Activated T-helper 2 cell treated with anti-CD3 and anti-CD28 coated beads, Interferon-gamma antibody, Interleukin-2, Interleukin-4, amounts not matched to agents 10 μg/mL and 5 μg/mL and 100 μg/mL, durations not matched to agents 14 hours and 24 hours and 36 hours (primary cell): ENCODE measurements around the gene RASAL2. TPM values are rescaled to one million over a fixed set of nuclear protein-coding genes. Genes with fewer than 3 reads are reported as not detected.
"Not testable (repeated sequence)": the region's sequence is repeated elsewhere in the genome, so short reads cannot be mapped to it uniquely, and the experiment has no call there.

Source experiments
- DNase-seq: peaks from one replicate; pipeline ENCODE4 v3.0.0; 2021; ENCODE audit warnings: low spot score
- H3K27ac Mint-ChIP-seq: one replicate; pipeline ENCODE4 v1.8.0; 2021; ENCODE audit warnings: mixed read lengths
- H3K27me3 Mint-ChIP-seq: one replicate; pipeline ENCODE4 v1.8.0; 2021; ENCODE audit warnings: low read depth, mixed read lengths
- H3K36me3 Mint-ChIP-seq: one replicate; pipeline ENCODE4 v1.8.0; 2021; ENCODE audit warnings: low read depth, mixed read lengths
- H3K4me1 Mint-ChIP-seq: one replicate; pipeline ENCODE4 v1.8.0; 2021; ENCODE audit warnings: low read depth, mixed read lengths
- H3K4me3 Mint-ChIP-seq: one replicate; pipeline ENCODE4 v1.8.0; 2021; ENCODE audit warnings: low read depth, mild to moderate bottlenecking, moderate library complexity, mixed read lengths
- H3K9me3 Mint-ChIP-seq: one replicate; pipeline ENCODE4 v1.8.0; 2021; ENCODE audit warnings: mixed read lengths
- intact Hi-C: fragments of 100-400 bp; cut with micrococcal nuclease; formaldehyde crosslinking; loops from one replicate; pipeline ENCODE4 v1.15.1; 2023
- total RNA-seq: library from RNA; stranded (reverse); gene quantifications from 2 replicates; pipeline ENCODE4 v1.2.3, GENCODE V29; 2022

RASAL2 gene
- total RNA-seq, 1 donor from 2014 or later: 0.43 TPM

- Mint-ChIP-seq H3K4me1 (no peaks in the 10 kb centered on the region), H3K9me3 (no peaks in the 10 kb centered on the region), H3K27me3 (no peaks in the 10 kb centered on the region), H3K27ac (no peak overlapping the region), H3K36me3 (no peaks in the 10 kb centered on the region), H3K4me3 (no peak overlapping the region)
- intact Hi-C loops: no loop called here
- no peak for DNase-seq
These were observed 71.3 kb downstream of the RASAL2 start for GRCh38 chr1:178165196-178165595.

DNA sequence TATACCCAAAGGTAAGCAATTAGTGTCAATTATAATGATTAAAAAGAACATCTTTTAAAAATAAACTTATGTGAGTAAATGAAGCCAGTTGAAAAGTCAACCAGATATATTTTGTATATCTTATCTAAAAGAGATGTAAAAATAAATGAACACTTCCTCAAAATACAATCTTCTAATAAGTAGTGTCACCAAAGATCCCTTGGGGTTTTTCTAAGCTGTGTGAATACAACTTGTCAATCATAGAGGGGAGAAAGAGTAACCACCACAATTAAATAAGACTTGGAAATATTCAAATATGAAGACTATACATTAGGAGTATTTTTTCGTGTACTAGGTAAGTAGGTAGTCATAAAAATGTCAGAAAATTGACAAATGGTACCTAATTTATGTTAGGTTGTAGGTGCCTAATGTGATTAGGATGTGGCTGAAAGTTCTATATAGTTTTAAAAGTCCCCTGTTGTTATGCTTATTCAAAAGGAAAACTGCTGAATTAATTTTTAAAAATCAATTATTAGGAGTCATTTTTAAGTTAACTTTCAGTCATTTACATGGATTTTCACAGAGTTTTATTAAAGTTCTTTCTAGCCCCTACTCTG is 72.6 kb downstream of the RASAL2 start:
- Mint-ChIP-seq H3K4me1 (no peaks in the 10 kb centered on the region), H3K27ac (no peak overlapping the region), H3K9me3 (no peaks in the 10 kb centered on the region), H3K36me3 (no peaks in the 10 kb centered on the region), H3K4me3 (no peak overlapping the region), H3K27me3 (no peaks in the 10 kb centered on the region)
- intact Hi-C loops: no loop called here
- DNase-seq: no peak

DNA sequence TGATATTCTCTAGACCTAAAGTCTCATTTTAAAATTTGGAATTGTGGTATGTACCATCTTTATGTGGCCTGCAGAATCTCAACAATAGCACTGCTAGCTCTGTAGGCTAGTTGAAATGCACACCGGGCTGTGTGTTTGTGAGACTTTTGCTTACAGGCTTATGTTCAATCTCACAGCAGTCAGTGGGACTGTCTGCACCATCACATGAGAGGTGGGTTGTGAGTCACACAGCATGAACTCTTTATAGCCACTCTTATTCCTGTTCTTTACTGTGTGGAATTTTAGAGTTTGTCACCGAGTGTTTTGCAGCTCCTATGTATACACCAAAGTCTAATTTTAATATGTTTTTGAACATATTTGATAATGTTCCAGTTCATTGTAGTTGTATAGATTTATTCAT is 74.6 kb downstream of the RASAL2 start:
- no peaks in the 10 kb centered on the region for H3K9me3 Mint-ChIP-seq
- intact Hi-C loops: no loop called here
- H3K27ac Mint-ChIP-seq: no peak overlapping the region
- no peaks in the 10 kb centered on the region for H3K27me3 Mint-ChIP-seq
- no peaks in the 10 kb centered on the region for H3K4me1 Mint-ChIP-seq
- H3K4me3 Mint-ChIP-seq: no peak overlapping the region
- DNase-seq: no peak
- no peaks in the 10 kb centered on the region for H3K36me3 Mint-ChIP-seq

GRCh38 chr1:178169649-178170048 is 75.7 kb downstream of the RASAL2 start:
- no peaks in the 10 kb centered on the region for H3K4me1 Mint-ChIP-seq
- H3K36me3 Mint-ChIP-seq: no peaks in the 10 kb centered on the region
- no peaks in the 10 kb centered on the region for H3K27me3 Mint-ChIP-seq
- H3K9me3 Mint-ChIP-seq: no peaks in the 10 kb centered on the region
- H3K27ac Mint-ChIP-seq: no peak overlapping the region
- DNase-seq: no peak
- intact Hi-C loops: no loop called here
- H3K4me3 Mint-ChIP-seq: no peak overlapping the region

DNA sequence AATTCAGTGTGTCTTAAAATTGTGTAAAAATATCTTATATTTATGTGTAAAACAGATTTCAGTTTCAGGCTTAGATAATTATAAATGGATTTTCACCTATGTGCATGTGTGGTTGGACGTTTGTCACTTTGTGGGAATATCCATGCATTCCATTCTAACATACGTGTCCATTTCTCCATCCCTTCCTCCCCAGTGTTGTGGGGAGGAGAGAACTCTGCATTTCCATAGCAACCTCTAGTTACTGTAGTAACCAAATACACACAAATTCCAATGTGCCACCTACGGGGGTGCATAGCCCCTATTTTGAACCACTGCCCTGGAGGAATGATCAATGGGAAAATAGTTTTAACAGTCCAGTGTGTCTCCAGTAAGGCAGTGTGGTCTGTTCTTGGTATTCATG is 79.0 kb downstream of the RASAL2 start:
- no peak overlapping the region for H3K4me3 Mint-ChIP-seq
- no peaks in the 10 kb centered on the region for H3K9me3 Mint-ChIP-seq
- intact Hi-C loops: no loop called here
- no peak overlapping the region for H3K27ac Mint-ChIP-seq
- no peak for DNase-seq
- H3K36me3 Mint-ChIP-seq: no peaks in the 10 kb centered on the region
- H3K27me3 Mint-ChIP-seq: no peaks in the 10 kb centered on the region
- H3K4me1 Mint-ChIP-seq: no peaks in the 10 kb centered on the region

DNA sequence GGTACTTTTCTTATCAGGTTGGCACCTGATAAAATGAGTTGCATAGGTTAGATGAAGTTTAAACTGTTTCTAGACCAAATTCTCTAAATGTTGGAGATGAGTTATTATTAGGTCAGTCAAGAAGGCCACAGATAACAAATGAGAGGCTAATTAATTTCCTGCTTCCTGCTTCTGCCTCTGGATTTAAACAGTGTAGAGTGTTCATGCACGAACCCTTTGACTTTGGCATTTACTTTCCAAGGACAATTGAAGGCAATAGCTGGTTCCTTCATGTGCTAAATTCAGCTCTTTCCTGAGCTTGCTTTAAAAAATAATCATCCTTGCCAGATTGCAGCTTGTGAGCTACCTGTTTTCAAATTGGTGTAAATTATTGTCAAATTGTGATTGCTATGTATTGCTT is 80.6 kb downstream of the RASAL2 start:
- no peaks in the 10 kb centered on the region for H3K9me3 Mint-ChIP-seq
- no peak overlapping the region for H3K4me3 Mint-ChIP-seq
- DNase-seq: no peak
- intact Hi-C loops: no loop called here
- no peaks in the 10 kb centered on the region for H3K4me1 Mint-ChIP-seq
- no peaks in the 10 kb centered on the region for H3K27me3 Mint-ChIP-seq
- H3K36me3 Mint-ChIP-seq: no peaks in the 10 kb centered on the region
- no peak overlapping the region for H3K27ac Mint-ChIP-seq

GRCh38 chr1:178180405-178180804 is 86.5 kb downstream of the RASAL2 start:
- no peaks in the 10 kb centered on the region for H3K27me3 Mint-ChIP-seq
- H3K27ac Mint-ChIP-seq: no peak overlapping the region
- no peak for DNase-seq
- H3K9me3 Mint-ChIP-seq: no peaks in the 10 kb centered on the region
- no peak overlapping the region for H3K4me3 Mint-ChIP-seq
- intact Hi-C loops: no loop called here
- H3K4me1 Mint-ChIP-seq: no peaks in the 10 kb centered on the region
- H3K36me3 Mint-ChIP-seq: no peaks in the 10 kb centered on the region

DNA sequence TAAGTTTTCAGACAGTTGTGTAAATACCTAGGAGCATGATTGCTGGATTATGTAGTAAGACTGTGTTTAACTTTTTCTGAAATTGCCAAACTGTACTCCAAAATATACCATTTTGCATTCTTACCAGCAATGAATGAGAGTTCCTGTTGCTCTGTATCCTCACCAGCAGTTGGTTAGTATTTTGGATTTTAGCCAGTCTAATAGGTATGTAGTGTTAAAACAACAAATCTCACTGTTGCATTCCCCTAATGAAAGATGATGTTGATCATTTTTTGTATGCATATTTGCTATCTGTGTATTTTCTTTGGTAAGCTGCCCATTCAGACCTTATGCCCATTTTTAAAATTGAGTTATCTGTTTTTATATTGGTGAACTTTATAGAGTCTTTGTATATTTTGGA is 89.9 kb downstream of the RASAL2 start:
- DNase-seq: no peak
- intact Hi-C loops: no loop called here
- H3K4me3 Mint-ChIP-seq: no peak overlapping the region
- H3K27me3 Mint-ChIP-seq: no peaks in the 10 kb centered on the region
- H3K9me3 Mint-ChIP-seq: no peaks in the 10 kb centered on the region
- no peaks in the 10 kb centered on the region for H3K36me3 Mint-ChIP-seq
- no peak overlapping the region for H3K27ac Mint-ChIP-seq
- H3K4me1 Mint-ChIP-seq: no peaks in the 10 kb centered on the region

- intact Hi-C loops: no loop called here
- H3K9me3 Mint-ChIP-seq: no peaks in the 10 kb centered on the region
- peaks cover 3% of the 10 kb centered on the region for H3K4me1 Mint-ChIP-seq
- no peaks in the 10 kb centered on the region for H3K27me3 Mint-ChIP-seq
- no peaks in the 10 kb centered on the region for H3K36me3 Mint-ChIP-seq
- H3K4me3 Mint-ChIP-seq: no peak overlapping the region
- H3K27ac Mint-ChIP-seq: no peak overlapping the region
- no peak for DNase-seq
These were observed 94.4 kb downstream of the RASAL2 start for GRCh38 chr1:178188306-178188705.

DNA sequence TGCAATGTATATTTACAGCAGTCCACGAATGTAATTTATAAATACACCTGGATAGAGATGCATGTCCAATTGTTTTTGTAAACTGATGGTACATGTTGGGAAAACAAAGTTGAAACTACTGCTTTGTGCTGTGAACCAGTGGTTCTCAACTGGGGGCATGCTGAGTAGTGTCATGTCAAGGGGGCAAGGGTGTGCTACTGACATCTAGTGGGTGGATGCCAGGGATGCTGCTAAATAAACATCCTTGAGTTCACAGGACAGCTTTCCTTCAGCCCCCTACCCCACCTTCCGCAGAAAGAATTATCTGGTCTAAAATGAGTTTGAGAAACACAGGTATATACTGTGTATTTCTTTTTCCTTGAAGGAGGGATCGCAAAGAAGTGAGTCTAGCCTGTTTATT is 95.9 kb downstream of the RASAL2 start:
- Mint-ChIP-seq H3K36me3 (no peaks in the 10 kb centered on the region), H3K4me1 (peaks cover 3% of the 10 kb centered on the region), H3K27ac (no peak overlapping the region), H3K4me3 (no peak overlapping the region), H3K27me3 (no peaks in the 10 kb centered on the region), H3K9me3 (no peaks in the 10 kb centered on the region)
- DNase-seq: no peak
- intact Hi-C loops: no loop called here

GRCh38 chr1:178190881-178191280 is 97.0 kb downstream of the RASAL2 start:
- Mint-ChIP-seq H3K36me3 (no peaks in the 10 kb centered on the region), H3K4me3 (no peak overlapping the region), H3K9me3 (no peaks in the 10 kb centered on the region), H3K27ac (no peak overlapping the region), H3K27me3 (no peaks in the 10 kb centered on the region), H3K4me1 (peaks cover 3% of the 10 kb centered on the region)
- intact Hi-C loops: no loop called here
- no peak for DNase-seq

- H3K4me1 Mint-ChIP-seq: peaks cover 3% of the 10 kb centered on the region
- H3K27ac Mint-ChIP-seq: no peak overlapping the region
- no peak for DNase-seq
- no peaks in the 10 kb centered on the region for H3K36me3 Mint-ChIP-seq
- no peak overlapping the region for H3K4me3 Mint-ChIP-seq
- intact Hi-C loops: no loop called here
- no peaks in the 10 kb centered on the region for H3K27me3 Mint-ChIP-seq
- H3K9me3 Mint-ChIP-seq: no peaks in the 10 kb centered on the region
These were observed 98.8 kb downstream of the RASAL2 start for GRCh38 chr1:178192686-178193085.

- Mint-ChIP-seq H3K36me3 (no peaks in the 10 kb centered on the region), H3K4me1 (peaks cover 3% of the 10 kb centered on the region), H3K9me3 (peaks cover 9% of the 10 kb centered on the region), H3K27ac (no peak overlapping the region), H3K27me3 (no peaks in the 10 kb centered on the region), H3K4me3 (no peak overlapping the region)
- no peak for DNase-seq
- intact Hi-C loops: no loop called here
These were observed 102.7 kb downstream of the RASAL2 start for GRCh38 chr1:178196631-178197030.

DNA sequence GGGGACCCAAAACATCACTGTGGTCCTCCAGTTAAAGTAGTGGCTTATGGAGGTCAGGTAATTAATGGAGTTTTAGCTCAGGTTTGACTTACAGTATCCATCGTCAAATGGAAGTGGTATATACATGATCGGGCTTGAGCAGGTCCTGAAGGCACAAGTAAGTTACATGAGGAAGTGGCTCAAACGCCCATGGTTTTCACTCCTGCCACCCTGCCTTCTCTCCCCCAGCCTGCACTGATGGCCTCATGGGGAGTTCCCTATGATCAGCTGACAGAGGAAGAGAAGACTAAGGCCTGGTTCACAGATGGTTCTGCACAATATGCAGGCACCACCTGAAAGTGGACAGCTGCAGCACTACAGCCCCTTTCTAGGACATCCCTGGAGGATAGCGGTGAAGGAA is 108.2 kb downstream of the RASAL2 start:
- H3K9me3 Mint-ChIP-seq, DNase-seq, H3K4me1 Mint-ChIP-seq, H3K27me3 Mint-ChIP-seq, H3K27ac Mint-ChIP-seq, intact Hi-C loops, H3K4me3 Mint-ChIP-seq, H3K36me3 Mint-ChIP-seq: not testable (repeated sequence)
